ENCODE data around the gene SHISA9. TPM values are rescaled to one million over a fixed set of nuclear protein-coding genes. Genes with fewer than 3 reads are reported as not detected.

The SHISA9 gene
- total and polyA plus RNA-seq, 8 donors: 0.03 to 0.21 (median 0.10) TPM; not detected in 2

GRCh38 chr16:13055480-13055879 lies 154.1 kb downstream of the SHISA9 start:
- no peak for TF ChIP-seq CTCF (IDR thresholded peaks at IDR 0.05)
- Histone ChIP-seq H3K36me3 (no peaks in the 10 kb centered on the region), H3K4me3 (no peak overlapping the region), H3K9me3 (peaks cover 0 to 4% of the 10 kb centered on the region in 2 donors), H3K27me3 (no peaks in the 10 kb centered on the region), H3K27ac (no peak overlapping the region), H3K4me1 (no peaks in the 10 kb centered on the region)
- no peak for DNase-seq
- no peak for ATAC-seq
- intact Hi-C loops (cut with DNase I): no loop called here

- TF ChIP-seq CTCF (IDR thresholded peaks at IDR 0.05): no peak
- Histone ChIP-seq H3K4me3 (no peak overlapping the region), H3K36me3 (no peaks in the 10 kb centered on the region), H3K9me3 (no peaks in the 10 kb centered on the region), H3K27ac (no peak overlapping the region), H3K4me1 (no peaks in the 10 kb centered on the region), H3K27me3 (no peaks in the 10 kb centered on the region)
- ATAC-seq (no peak), DNase-seq (no peak)
- intact Hi-C loops (cut with DNase I): no loop called here
These were observed 155.2 kb downstream of the SHISA9 start for GRCh38 chr16:13056607-13057006.

DNA sequence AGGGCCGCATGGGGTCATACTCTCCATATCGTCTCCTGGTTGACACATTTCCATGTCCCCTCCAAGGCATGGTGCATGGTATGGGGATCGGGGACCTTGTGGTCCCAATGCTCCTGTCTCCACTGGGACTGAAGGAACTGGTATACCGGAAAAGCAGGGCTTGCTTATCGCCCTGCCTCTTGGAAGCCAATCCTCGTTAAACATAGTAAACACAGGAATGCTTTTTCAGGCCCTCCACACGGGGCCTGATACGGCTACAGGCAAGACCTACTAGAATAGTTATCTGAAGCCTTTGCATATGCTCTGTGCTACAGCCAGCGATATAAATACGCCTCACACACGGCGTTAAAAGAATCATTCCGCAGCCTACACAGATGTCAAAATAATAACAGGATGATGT lies 159.5 kb downstream of the SHISA9 start:
- TF ChIP-seq CTCF (IDR thresholded peaks at IDR 0.05): no peak
- Histone ChIP-seq H3K36me3 (no peaks in the 10 kb centered on the region), H3K27ac (no peak overlapping the region), H3K4me3 (no peak overlapping the region), H3K27me3 (no peaks in the 10 kb centered on the region), H3K4me1 (no peaks in the 10 kb centered on the region), H3K9me3 (peaks cover 0 to 5% of the 10 kb centered on the region in 2 donors)
- ATAC-seq: no peak
- intact Hi-C loops (cut with DNase I): no loop called here
- no peak for DNase-seq

GRCh38 chr16:13061691-13062090 lies 160.3 kb downstream of the SHISA9 start:
- ATAC-seq: no peak
- intact Hi-C loops (cut with DNase I): no loop called here

GRCh38 chr16:13062219-13062618 lies 160.8 kb downstream of the SHISA9 start:
- no peaks in the 10 kb centered on the region for H3K4me1 ChIP-seq
- H3K36me3 ChIP-seq: no peaks in the 10 kb centered on the region
- peaks cover 0 to 6% of the 10 kb centered on the region in 2 donors for H3K9me3 ChIP-seq
- no peaks in the 10 kb centered on the region for H3K27me3 ChIP-seq
- intact Hi-C loops (cut with DNase I): no loop called here
- TF ChIP-seq CTCF (IDR thresholded peaks at IDR 0.05): no peak
- no peak overlapping the region for H3K27ac ChIP-seq
- DNase-seq: no peak
- no peak for ATAC-seq
- H3K4me3 ChIP-seq: no peak overlapping the region

More at GRCh38 chr16:13061691-13062090, 160.3 kb downstream of the SHISA9 start:
- no peak overlapping the region for H3K27ac ChIP-seq
- H3K4me1 ChIP-seq: no peaks in the 10 kb centered on the region
- no peak for DNase-seq
- no peaks in the 10 kb centered on the region for H3K27me3 ChIP-seq
- peaks cover 0 to 6% of the 10 kb centered on the region in 2 donors for H3K9me3 ChIP-seq
- no peaks in the 10 kb centered on the region for H3K36me3 ChIP-seq
- no peak for TF ChIP-seq CTCF (IDR thresholded peaks at IDR 0.05)
- H3K4me3 ChIP-seq: no peak overlapping the region

All from left lung (tissue), 10 donors.